Measurements from ENCODE around the gene GPANK1. TPM values are rescaled to one million over a fixed set of nuclear protein-coding genes. Genes with fewer than 3 reads are reported as not detected.
A peak's percentile ranks its signal among the peaks of the same experiment; 100 is the strongest.

GPANK1 gene
- total and polyA plus RNA-seq, 2 of the 13 experiments (the other 11 are each of a cell fraction or from before 2014, with no cell fraction given): 15.4 to 22.8 TPM

- TF ChIP-seq PAXIP1 (CRISPR knock-in tag; conservative IDR thresholded peaks at IDR 0.05) (no peak), ERF (CRISPR knock-in tag; IDR thresholded peaks at IDR 0.05) (no peak), ZNF350 (CRISPR knock-in tag; IDR thresholded peaks at IDR 0.05; ENCODE audit: borderline replicate concordance, low read depth) (no peak), SP1 (IDR thresholded peaks at IDR 0.05) (no peak), SP1 (CRISPR knock-in tag; IDR thresholded peaks at IDR 0.05) (no peak), PRPF4 (IDR thresholded peaks at IDR 0.05; ENCODE audit: low read depth, low read length, poor library complexity, severe bottlenecking) (no peak), ZNF687 (CRISPR knock-in tag; IDR thresholded peaks at IDR 0.05) (peak; percentile 53), GATAD2A (CRISPR knock-in tag; IDR thresholded peaks at IDR 0.05) (no peak), ATF7-NPFF (CRISPR knock-in tag; IDR thresholded peaks at IDR 0.05; ENCODE audit: low read depth) (no peak), PITX1 (CRISPR knock-in tag; IDR thresholded peaks at IDR 0.05) (0 out of 2 replicates have a peak, but pooled peaks have one; percentile 22), POLR2G (IDR thresholded peaks at IDR 0.05; ENCODE audit: low read depth, low read length) (peak; percentile 48; the same call in 1 of the 2 replicates), ZNF263 (CRISPR knock-in tag; IDR thresholded peaks at IDR 0.05) (0 out of 2 replicates have a peak, but pooled peaks have one; percentile 18), NRL (CRISPR knock-in tag; IDR thresholded peaks at IDR 0.05; ENCODE audit: borderline replicate concordance) (peak; percentile 71; the same call in 1 of the 2 replicates), ZMYM3 (CRISPR knock-in tag; IDR thresholded peaks at IDR 0.05) (no peak), TSC22D2 (CRISPR knock-in tag; IDR thresholded peaks at IDR 0.05; ENCODE audit: borderline replicate concordance) (no peak), ZNF124 (CRISPR knock-in tag; IDR thresholded peaks at IDR 0.05) (no peak), ZNF282 (IDR thresholded peaks at IDR 0.05; ENCODE audit: partially characterized antibody) (no peak), CTCF (CRISPR knock-in tag; IDR thresholded peaks at IDR 0.05) (no peak), AGO2 (optimal IDR thresholded peaks at IDR 0.05; ENCODE audit: low read depth, low read length) (peak; percentile 89), HNRNPK (IDR thresholded peaks at IDR 0.05; ENCODE audit: low read depth, low read length, poor library complexity, severe bottlenecking) (no peak), JDP2 (CRISPR knock-in tag; IDR thresholded peaks at IDR 0.05; ENCODE audit: borderline replicate concordance) (no peak), SMYD3 (CRISPR knock-in tag; IDR thresholded peaks at IDR 0.05) (0 out of 2 replicates have a peak, but pooled peaks have one; percentile 19)
Observed at GRCh38 chr6:31662124-31662723, 2.6 kb downstream of the GPANK1 start (continued).

All from HepG2 (cell line).